ENCODE measurements around the gene ATXN1.
"Not testable (repeated sequence)": the region's sequence is repeated elsewhere in the genome, so short reads cannot be mapped to it uniquely, and the experiment has no call there.

The ATXN1 gene

GRCh38 chr6:16427124-16427523, 334.1 kb downstream of the ATXN1 start:
- no peak for DNase-seq

- DNase-seq, result no peak
These were observed 335.2 kb downstream of the ATXN1 start for GRCh38 chr6:16425881-16426615.

DNA sequence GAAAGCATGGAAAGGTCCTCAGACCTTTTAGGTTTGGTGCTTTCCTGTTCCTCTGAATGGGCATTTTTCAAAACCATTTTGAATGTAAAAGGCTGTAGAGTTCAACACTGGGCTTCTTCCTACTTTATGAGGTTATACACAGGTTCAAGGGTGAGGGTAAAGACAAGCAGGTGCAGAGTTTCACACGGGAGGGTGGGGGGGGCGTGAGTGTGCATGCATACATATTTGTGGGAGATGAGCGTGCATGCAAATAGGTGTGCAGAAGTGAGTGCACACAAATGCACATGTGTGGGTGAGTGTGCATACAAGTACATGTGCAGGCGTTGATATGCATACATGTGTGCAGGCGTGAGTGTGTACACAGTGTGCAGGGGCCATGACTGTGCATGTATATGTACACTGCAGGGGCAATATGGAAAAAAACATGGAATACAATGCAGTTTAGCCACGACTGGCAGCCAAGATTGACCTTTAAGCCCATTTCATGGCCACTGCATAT, 339.7 kb downstream of the ATXN1 start:
- no peak for DNase-seq

DNA sequence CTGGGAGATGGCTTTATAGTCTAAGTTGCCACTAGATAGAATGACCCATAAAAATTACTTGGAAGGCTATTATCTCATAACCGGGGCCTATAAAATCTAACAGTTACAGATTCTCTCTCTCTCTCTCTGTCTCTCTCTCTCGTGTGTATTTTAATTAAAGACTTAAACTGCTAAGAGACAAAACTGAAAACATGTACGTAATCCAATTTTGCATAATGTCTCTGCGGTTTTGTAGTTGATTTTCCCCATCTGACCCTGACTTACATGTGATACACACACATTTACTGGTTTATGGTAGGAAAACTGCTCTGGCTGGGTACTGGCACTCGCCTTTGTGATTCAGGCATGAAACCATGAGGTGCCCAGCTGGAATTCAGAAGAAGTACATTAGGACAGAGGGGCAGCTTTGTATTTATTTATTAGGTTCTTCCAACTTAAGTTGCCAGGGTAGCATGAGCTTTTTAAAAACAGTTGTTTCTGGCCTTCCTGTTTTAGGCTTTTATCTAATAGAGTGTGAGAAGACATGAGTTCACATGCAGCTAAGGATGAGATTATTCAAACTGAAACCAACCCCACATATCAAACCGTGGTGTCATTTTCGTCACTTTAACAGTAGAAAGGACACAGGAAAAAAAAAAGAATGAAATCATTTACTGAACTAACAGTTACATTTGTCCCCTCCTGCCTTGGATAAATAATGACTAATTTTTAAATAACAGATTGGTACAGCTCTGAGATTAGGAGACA, 340.4 kb downstream of the ATXN1 start:
- no peak for DNase-seq

DNA sequence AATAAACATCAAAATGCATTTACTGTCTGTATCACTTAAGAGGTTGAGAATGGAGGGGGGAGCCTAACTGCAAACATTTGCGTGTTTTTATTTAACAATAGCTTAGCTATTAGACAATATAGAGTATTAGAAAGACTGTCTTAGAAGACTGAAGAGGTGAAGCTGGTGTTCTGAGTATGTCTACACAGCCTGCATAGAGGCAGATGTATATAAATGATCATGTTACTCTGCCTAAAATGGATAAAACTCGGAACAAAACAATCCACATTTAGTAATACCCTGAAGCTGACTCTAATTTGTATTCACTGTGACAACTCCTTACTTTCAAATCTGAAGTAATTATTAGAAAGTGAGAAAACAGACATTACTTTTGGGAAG, 340.9 kb downstream of the ATXN1 start:
- no peak for DNase-seq

DNA sequence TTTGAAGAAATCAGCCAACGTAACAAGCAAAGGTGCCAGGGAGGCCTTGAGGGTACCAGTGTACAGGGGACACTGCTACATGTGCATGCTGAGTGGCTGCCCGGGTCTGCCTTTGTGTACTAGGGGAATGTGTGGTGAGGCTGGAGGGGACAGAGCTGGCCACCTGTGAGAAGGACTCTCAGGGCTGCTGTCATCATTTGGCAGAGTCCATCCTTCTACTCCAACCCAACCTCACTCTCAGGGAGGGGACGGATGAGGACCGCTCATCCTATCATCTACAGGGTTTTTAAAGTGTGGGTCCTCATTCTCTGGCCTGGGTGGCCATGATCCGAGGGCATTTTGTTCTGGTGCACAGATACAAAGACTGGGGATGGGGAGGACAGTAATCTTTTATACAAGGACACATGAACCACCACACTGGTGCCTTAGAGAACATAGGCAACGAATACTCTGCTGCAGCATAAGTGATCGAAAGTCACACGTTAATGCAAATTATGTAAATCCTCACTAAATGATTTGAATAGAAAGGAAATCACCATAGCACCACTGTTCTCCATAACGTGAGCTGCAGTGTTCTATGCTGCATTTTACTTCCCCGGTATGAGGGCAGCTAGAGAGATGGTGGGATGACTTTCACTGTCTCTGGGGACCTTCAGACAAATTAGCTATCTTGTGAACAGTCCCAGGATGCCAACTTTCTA, 341.5 kb downstream of the ATXN1 start:
- no peak for DNase-seq

DNA sequence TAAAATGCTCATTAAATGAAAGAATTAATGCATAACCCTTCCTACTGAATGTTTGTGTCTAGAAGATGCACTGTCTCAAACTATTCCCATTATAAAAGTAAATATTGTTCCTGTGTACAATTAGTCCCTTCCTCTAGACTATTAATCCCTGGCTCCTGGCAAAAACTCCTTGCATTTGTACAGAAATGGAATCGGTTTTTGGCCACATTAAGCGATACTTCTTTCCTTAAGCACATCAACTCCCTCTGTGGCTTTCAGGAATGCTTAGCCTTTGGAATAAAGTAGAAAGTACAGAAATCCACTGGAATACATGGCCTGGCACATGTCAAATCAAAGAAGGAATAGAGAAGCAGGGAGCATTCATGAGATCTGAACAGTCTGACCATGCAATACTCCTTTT, 343.1 kb downstream of the ATXN1 start:
- DNase-seq, result no peak

DNA sequence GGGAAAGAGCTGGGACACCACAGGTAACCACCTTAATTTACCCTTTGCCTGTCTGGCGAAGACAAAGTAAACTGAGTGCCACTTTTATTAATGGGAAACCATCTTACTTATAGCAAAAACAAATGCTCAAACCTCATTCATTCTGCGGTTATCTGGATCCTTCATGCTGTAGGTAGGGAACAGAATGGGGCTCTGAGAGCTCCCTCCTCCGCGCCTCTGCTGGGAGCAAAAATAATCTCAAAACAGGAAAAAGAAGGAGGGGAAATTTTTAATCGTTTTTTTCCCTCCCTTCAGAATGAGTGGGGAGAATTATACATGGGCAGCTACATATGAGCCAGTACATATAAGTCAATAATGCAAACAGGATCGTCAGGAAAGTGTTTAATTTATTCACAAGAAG, 345.6 kb downstream of the ATXN1 start:
- DNase-seq, result no peak

GRCh38 chr6:16414205-16414604, 347.1 kb downstream of the ATXN1 start:
- no peak for DNase-seq

GRCh38 chr6:16413399-16413798, 347.9 kb downstream of the ATXN1 start:
- DNase-seq, result no peak

- DNase-seq, result no peak
These were observed 348.3 kb downstream of the ATXN1 start for GRCh38 chr6:16412982-16413381.

GRCh38 chr6:16412171-16412570, 349.1 kb downstream of the ATXN1 start:
- no peak for DNase-seq

DNA sequence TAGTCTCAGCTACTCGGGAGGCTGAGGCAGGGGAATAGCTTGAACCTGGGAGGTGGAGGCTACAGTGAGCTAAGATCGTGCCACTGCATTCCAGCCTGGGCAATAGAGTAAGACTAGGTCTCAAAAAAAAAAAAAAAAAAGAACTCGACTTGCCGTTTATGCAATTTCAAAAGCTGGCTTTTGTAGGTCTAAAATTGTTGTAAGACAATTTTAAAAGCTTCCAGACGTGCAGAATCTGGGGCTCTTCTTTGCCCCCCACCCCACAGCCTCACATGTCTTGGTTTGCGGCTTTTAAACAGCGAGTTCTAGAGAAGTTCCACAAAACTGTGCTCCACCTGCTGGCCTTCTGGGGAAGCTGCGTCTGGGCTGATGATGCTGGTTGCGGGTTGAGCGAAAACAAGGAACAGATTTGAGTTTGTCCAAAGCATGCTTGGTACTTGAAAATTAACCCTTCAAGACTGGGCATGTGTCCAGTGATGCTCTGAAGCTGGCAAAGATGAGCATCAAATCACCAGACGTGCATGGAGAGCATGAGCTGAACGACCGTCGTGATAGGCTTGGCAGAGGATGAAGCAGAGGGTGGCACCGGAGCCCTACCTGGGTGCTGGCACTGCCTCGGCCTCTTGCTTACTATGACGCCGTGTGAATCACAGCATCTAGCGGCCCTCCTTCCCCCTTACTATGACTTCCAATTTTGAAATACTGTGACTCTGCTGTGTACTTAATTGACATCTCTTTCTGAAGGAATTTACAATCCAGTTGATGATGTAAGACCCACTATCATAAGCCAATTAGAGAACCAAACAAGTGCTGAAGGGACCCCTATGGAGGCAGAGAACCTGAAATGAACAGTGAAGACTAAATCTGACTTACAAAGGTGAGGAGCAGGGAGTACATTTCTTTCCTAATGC, 351.5 kb downstream of the ATXN1 start:
- DNase-seq, result peak; percentile 81

- DNase-seq, result no peak
These were observed 352.5 kb downstream of the ATXN1 start for GRCh38 chr6:16408766-16409165.

DNA sequence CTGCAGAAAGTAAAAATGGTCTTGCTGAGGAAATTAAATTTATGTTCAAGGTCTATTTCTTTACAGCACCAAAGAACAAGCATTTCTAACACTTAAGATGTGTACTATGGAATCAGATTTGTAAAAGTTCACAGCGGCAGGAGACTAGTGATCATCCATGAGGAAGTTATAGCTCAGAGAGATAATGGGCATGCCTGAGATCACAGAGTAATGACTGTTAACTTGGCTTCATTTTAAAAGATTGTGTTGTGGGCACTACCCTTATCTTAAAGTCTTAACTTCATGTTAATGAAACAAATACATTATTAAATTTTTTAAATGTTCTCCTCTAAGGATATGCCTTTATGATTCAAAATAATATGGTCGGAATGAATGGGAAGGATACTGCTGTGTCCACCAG, 354.3 kb downstream of the ATXN1 start:
- DNase-seq, result no peak

DNA sequence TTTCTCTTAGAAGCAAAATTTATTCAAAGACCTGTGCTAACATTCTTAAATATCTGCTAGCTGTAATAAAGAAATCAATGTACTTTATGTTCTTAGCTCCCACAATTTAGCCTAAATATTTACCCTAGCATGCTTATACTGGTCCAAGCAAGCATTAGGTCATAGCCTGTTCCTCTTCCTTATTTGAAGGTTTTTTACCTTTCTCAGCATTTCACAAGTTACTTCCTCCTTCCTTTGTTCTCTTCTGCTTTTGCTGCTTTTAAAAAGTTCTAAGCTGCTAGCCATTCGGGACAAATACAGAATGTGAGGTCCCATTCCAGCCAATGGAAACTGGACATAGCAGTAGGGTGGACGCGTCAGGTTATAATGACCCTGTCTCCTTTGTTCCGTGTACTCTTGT, 354.7 kb downstream of the ATXN1 start:
- not testable (repeated sequence) for DNase-seq

DNA sequence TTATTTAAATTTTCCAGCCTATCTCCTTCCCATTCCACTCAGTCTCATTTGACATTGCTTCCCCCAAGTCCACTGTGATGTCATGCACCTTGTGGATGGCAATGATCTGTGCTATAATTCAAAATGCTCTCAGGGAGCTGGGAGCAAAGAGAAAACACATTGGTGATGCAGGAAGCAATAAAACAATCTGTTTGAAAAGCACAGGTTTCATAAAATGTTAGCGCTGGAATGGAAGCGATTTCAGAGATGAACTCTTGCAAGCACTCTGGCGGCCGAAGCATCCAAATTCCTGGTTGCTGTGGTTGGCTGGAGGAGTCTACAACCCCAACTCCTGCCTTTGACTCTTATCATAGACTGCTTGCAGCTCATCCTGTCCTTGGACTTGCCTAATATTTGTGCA, 355.9 kb downstream of the ATXN1 start:
- no peak for DNase-seq

DNA sequence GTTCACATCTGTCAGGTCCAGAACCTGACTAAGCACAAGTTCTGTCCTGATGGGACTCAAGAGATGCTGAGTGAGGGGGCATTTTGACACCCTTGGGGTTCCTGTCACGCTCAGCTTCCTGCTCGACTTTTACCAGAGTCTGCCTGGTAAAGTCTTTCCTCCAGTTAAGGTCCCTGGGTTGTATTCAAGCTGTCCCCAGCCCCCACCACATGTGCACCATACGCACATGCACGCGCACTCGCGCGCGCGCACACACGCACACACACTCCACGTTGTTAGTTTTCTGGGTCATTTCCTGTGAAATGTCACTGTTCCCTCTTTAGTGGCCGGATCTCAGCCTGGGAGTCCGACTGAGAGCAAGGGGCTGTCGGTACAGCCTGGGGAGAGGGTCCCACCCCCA, 356.8 kb downstream of the ATXN1 start:
- peak; percentile 72 for DNase-seq

DNA sequence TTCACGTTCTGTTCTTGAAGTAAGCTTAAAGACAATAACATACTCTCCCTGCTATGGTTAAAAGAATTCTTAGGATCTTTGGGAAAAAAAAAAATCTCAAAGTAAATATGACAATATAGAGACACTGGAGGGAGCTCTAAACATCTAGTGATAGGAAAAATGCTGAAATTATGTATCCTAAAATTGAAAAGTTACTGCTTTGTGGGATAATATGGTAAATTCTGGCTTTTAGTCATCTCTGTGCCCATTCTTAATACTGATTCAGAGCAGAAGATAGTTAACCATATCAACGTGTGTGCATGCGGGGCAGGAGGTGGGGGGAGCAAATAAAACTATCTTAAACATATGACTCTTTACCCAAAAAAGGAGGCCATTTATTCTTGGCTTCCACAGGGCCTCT, 357.4 kb downstream of the ATXN1 start:
- DNase-seq, result no peak

- DNase-seq, result peak; percentile 67
These were observed 358.7 kb downstream of the ATXN1 start for GRCh38 chr6:16402581-16402900.

DNA sequence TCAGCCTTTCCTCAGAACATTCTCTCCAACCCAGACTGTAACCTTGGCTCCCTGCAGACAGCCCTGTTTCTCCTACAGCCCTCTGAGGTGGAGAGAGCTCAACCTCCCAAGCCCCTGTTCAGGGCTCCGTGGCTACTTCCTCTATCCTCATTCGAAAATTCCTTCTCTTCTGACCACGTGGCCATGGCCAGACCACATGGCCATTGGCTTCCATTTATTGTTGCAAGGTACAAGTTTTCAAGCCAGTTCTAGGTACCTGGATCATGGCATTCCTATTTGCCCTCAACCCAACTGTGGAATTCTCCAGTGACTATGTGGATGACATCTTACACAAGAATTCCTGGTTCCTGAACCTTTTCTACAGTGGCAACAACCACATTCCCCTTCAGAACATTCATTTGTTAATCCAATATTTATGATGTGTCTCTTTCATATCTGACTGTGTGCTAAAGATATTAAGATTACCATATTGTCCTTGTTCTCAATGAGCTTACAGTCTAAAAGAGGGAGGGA, 361.0 kb downstream of the ATXN1 start:
- DNase-seq, result no peak

GRCh38 chr6:16399695-16400094, 361.6 kb downstream of the ATXN1 start:
- DNase-seq, result no peak

GRCh38 chr6:16399158-16399557, 362.1 kb downstream of the ATXN1 start:
- DNase-seq, result no peak

Data from islet precursor cell (in vitro differentiated cells).